ENCODE measurements around the gene CFAP20DC. TPM values are rescaled to one million over a fixed set of nuclear protein-coding genes. Genes with fewer than 3 reads are reported as not detected.

CFAP20DC gene
- total RNA-seq, 1 donor = 7.3 TPM

- no peak for TF ChIP-seq CTCF (IDR thresholded peaks at IDR 0.05; ENCODE audit: insufficient read depth, low read length)
- H3K4me3 ChIP-seq (ENCODE audit: low read depth, low read length) = no peak overlapping the region
- DNase-seq (ENCODE audit: low read depth) = no peak
Measured at GRCh38 chr3:58800032-58800431, 249.8 kb downstream of the CFAP20DC start.

DNA sequence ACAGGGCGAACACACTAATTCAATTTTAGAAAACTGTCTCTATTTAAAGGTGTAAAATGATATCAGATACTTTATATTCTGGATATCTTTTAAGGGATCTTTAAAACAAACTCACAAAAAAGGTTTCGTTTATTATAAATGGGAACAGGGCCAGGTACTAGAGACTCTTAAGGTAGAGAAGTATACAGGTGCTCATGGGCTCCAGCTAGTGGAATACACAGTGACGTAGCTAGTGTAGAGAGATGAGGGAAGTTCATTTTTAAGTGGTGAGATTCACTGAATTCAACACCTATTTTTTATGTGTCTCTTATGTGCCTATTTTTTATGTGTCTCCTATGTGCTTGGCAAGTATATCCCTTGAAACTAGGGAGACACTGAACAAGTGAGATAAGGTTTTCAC, 250.6 kb downstream of the CFAP20DC start:
- no peak for DNase-seq (ENCODE audit: low read depth)
- no peak for TF ChIP-seq CTCF (IDR thresholded peaks at IDR 0.05; ENCODE audit: insufficient read depth, low read length)
- H3K4me3 ChIP-seq (ENCODE audit: low read depth, low read length) = no peak overlapping the region

DNA sequence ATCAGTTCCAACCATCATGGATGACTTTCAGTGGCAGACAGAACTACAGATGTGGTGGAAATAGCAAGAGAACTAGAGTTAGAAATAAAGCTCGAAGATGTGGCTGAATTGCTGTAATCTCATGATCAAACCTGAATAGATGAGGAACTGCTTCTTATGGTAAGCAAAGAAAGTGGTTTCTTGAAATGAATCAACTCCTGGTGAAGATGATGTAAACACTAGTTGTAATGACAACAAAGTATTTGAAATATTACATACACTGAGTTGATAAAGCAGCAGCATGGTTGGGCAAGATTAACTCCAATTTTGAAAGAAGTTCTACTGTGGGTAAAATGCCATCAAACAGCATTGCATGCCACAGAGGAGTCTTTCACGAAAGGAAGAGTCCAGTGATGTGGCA, 251.5 kb downstream of the CFAP20DC start:
- no peak for DNase-seq (ENCODE audit: low read depth)
- no peak for TF ChIP-seq CTCF (IDR thresholded peaks at IDR 0.05; ENCODE audit: insufficient read depth, low read length)
- no peak overlapping the region for H3K4me3 ChIP-seq (ENCODE audit: low read depth, low read length)

DNA sequence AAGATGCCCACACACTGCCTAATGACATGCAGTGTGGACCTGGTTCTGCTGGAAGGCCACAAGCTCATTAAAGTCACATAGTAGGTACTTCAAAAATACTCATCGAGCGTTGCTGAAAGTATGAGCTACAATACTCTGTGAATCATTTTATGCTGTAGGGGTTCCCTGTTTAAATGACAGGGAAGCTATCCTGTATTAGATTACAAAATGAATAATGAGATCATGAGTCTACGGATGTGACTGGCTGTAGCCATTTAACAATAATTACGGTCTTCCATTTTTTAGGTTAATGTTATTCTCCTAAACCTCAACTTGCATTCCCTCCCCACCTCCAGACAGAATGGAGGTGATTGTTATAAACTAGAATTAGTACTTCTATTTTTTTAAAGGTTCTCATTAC, 255.1 kb downstream of the CFAP20DC start:
- H3K4me3 ChIP-seq (ENCODE audit: low read depth, low read length) = no peak overlapping the region
- no peak for DNase-seq (ENCODE audit: low read depth)
- TF ChIP-seq CTCF (IDR thresholded peaks at IDR 0.05; ENCODE audit: insufficient read depth, low read length) = no peak

DNA sequence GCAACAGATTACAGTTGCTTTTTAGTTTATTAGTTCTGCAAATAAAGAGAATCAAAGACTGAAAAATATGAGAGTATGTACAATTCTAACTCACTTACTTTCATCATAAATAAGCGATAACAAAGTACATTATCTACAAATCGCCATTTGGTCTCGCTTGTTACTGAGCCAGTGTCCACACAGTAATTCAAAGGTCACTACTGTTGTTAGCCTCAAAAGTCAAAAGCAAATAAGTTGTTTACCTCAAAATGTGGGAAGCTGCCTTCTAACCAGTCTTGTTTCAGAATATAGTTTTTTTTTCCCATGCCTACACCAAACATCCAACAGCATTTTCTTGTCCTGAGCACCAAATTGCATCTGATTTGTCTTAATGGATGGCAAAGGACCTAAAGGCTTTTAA, 255.9 kb downstream of the CFAP20DC start:
- no peak overlapping the region for H3K4me3 ChIP-seq (ENCODE audit: low read depth, low read length)
- TF ChIP-seq CTCF (IDR thresholded peaks at IDR 0.05; ENCODE audit: insufficient read depth, low read length) = no peak
- DNase-seq (ENCODE audit: low read depth) = no peak

GRCh38 chr3:58792921-58793451, 256.8 kb downstream of the CFAP20DC start:
- TF ChIP-seq CTCF (IDR thresholded peaks at IDR 0.05; ENCODE audit: insufficient read depth, low read length) = no peak
- DNase-seq (ENCODE audit: low read depth) = peak; percentile 5
- H3K4me3 ChIP-seq (ENCODE audit: low read depth, low read length) = no peak overlapping the region

DNA sequence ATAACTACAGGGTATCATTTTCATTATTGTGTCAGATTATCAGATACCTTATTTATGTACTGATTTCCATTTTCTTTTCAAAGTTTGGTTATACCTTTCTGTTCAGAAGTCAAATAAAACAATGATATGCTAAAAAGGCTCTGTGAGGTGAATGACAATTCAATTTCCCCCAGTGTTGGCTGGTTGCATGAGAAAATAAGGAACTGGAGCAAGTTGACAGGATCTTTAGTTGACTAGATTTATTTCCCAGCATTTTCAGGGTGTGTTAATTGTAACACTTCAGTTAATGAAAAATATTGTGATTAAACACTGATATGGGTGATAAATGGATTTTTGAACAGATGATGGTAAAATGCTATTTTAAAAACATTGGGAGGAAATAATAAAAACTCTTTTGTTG, 260.4 kb downstream of the CFAP20DC start:
- no peak overlapping the region for H3K4me3 ChIP-seq (ENCODE audit: low read depth, low read length)
- DNase-seq (ENCODE audit: low read depth) = no peak
- no peak for TF ChIP-seq CTCF (IDR thresholded peaks at IDR 0.05; ENCODE audit: insufficient read depth, low read length)
